DOHH2 (cell line): ENCODE results near the gene ICOS.

Experiments used
- H3F3A ChIP-seq: fragments of 200-600 bp; sonication (generic), shearing (Covaris generic); 2 replicates; pipeline ENCODE4 v1.6.0; 2016; ENCODE audit warnings: antibody characterized with exemption, mild to moderate bottlenecking; ENCODE audit not compliant: control insufficient read depth, insufficient read depth
- H3K27ac ChIP-seq: fragments of 200-600 bp; sonication (generic); 2 replicates; pipeline ENCODE4 v1.5.1; 2014; ENCODE audit warnings: low read depth, mild to moderate bottlenecking, low read length, moderate library complexity
- H3K27me3 ChIP-seq: fragments of 200-600 bp; sonication (generic); 2 replicates; pipeline ENCODE4 v1.6.1; 2014; ENCODE audit warnings: mild to moderate bottlenecking, low read length, mixed read lengths; ENCODE audit not compliant: control insufficient read depth
- H3K36me3 ChIP-seq: fragments of 200-600 bp; sonication (generic); 2 replicates; pipeline ENCODE4 v1.6.1; 2014; ENCODE audit warnings: mild to moderate bottlenecking, low read length, moderate library complexity, mixed read lengths; ENCODE audit not compliant: control insufficient read depth
- H3K4me1 ChIP-seq: fragments of 200-600 bp; sonication (generic); 2 replicates; pipeline ENCODE4 v1.6.1; 2014; ENCODE audit warnings: mild to moderate bottlenecking, low read length, mixed read lengths; ENCODE audit not compliant: control insufficient read depth
- H3K4me2 ChIP-seq: fragments of 200-600 bp; sonication (generic); 2 replicates; pipeline ENCODE4 v1.6.0; 2014; ENCODE audit warnings: mild to moderate bottlenecking, low read length, moderate library complexity
- H3K4me3 ChIP-seq: fragments of 200-600 bp; sonication (generic); 2 replicates; pipeline ENCODE4 v1.5.1; 2014; ENCODE audit warnings: mild to moderate bottlenecking, low read length, mixed read lengths
- H3K79me2 ChIP-seq: fragments of 200-600 bp; sonication (generic); 2 replicates; pipeline ENCODE4 v1.6.1; 2014; ENCODE audit warnings: mild to moderate bottlenecking, low read length, mixed read lengths; ENCODE audit not compliant: control insufficient read depth
- H3K9me2 ChIP-seq: fragments of 200-600 bp; sonication (generic); replicated peaks from 2 replicates; pipeline ENCODE4 v1.6.1; 2014; ENCODE audit warnings: mild to moderate bottlenecking, low read length, mixed read lengths; ENCODE audit not compliant: control insufficient read depth
- H3K9me3 ChIP-seq: fragments of 200-600 bp; sonication (generic); 2 replicates; pipeline ENCODE4 v1.6.1; 2014; ENCODE audit warnings: antibody characterized with exemption, low read length, mixed read lengths; ENCODE audit not compliant: control insufficient read depth, insufficient read depth
- H4K20me1 ChIP-seq: fragments of 200-600 bp; sonication (generic); 2 replicates; pipeline ENCODE4 v1.6.0; 2014; ENCODE audit warnings: low read depth, mild to moderate bottlenecking, antibody characterized with exemption, low read length, moderate library complexity; ENCODE audit not compliant: control insufficient read depth, insufficient read depth
- CTCF ChIP-seq: fragments of 200-600 bp; sonication (generic); IDR thresholded peaks from one replicate; pipeline ENCODE4 v1.5.1; 2014; ENCODE audit warnings: antibody characterized with exemption, mild to moderate bottlenecking, low read depth, low read length; ENCODE audit not compliant: poor library complexity, severe bottlenecking
- EZH2phosphoT487 ChIP-seq: fragments of 200-600 bp; sonication (generic); IDR thresholded peaks from 2 replicates; pipeline ENCODE4 v1.6.1; 2017; ENCODE audit warnings: borderline replicate concordance, mild to moderate bottlenecking, antibody characterized with exemption, low read length, moderate library complexity, mixed read lengths

The ICOS gene

GRCh38 chr2:203989521-203989920 is 53.0 kb downstream of the ICOS start:
- Histone ChIP-seq H4K20me1 (no peaks in the 10 kb centered on the region), H3K4me3 (no peak overlapping the region), H3K4me2 (no peak overlapping the region), H3K36me3 (no peaks in the 10 kb centered on the region), H3K27ac (no peak overlapping the region), H3K79me2 (no peaks in the 10 kb centered on the region), H3K27me3 (no peaks in the 10 kb centered on the region), H3K9me2 (no peaks in the 10 kb centered on the region), H3K9me3 (no peaks in the 10 kb centered on the region), H3F3A (no peaks in the 10 kb centered on the region), H3K4me1 (no peaks in the 10 kb centered on the region)
- TF ChIP-seq CTCF (no peak), EZH2phosphoT487 (no peak)

- Histone ChIP-seq H3K4me1 (no peaks in the 10 kb centered on the region), H3K36me3 (no peaks in the 10 kb centered on the region), H3K9me2 (no peaks in the 10 kb centered on the region), H4K20me1 (no peaks in the 10 kb centered on the region), H3K4me2 (no peak overlapping the region), H3K27me3 (no peaks in the 10 kb centered on the region), H3F3A (no peaks in the 10 kb centered on the region), H3K79me2 (no peaks in the 10 kb centered on the region), H3K27ac (no peak overlapping the region), H3K9me3 (no peaks in the 10 kb centered on the region), H3K4me3 (no peak overlapping the region)
- TF ChIP-seq CTCF (no peak), EZH2phosphoT487 (no peak)
Observed at GRCh38 chr2:203992509-203992908, 55.9 kb downstream of the ICOS start.

- Histone ChIP-seq H3K4me1 (no peaks in the 10 kb centered on the region), H3K4me3 (no peak overlapping the region), H3K4me2 (no peak overlapping the region), H3K36me3 (no peaks in the 10 kb centered on the region), H3K27ac (no peak overlapping the region), H3F3A (no peaks in the 10 kb centered on the region), H3K27me3 (no peaks in the 10 kb centered on the region), H3K9me3 (no peaks in the 10 kb centered on the region), H3K9me2 (no peaks in the 10 kb centered on the region), H4K20me1 (no peaks in the 10 kb centered on the region), H3K79me2 (no peaks in the 10 kb centered on the region)
- TF ChIP-seq EZH2phosphoT487 = no peak
- no peak for TF ChIP-seq CTCF
Observed at GRCh38 chr2:203993011-203993410, 56.4 kb downstream of the ICOS start.

GRCh38 chr2:203993560-203993959 is 57.0 kb downstream of the ICOS start:
- Histone ChIP-seq H3F3A (no peaks in the 10 kb centered on the region), H3K79me2 (no peaks in the 10 kb centered on the region), H3K4me2 (no peak overlapping the region), H3K9me3 (no peaks in the 10 kb centered on the region), H3K4me3 (no peak overlapping the region), H3K27me3 (0 out of 2 replicates have a peak, but pooled peaks cover 2% of the 10 kb centered on the region), H3K9me2 (no peaks in the 10 kb centered on the region), H3K27ac (no peak overlapping the region), H4K20me1 (no peaks in the 10 kb centered on the region), H3K4me1 (no peaks in the 10 kb centered on the region), H3K36me3 (no peaks in the 10 kb centered on the region)
- no peak for TF ChIP-seq CTCF
- TF ChIP-seq EZH2phosphoT487 = no peak
